ENCODE data around the gene MINPP1. TPM values are rescaled to one million over a fixed set of nuclear protein-coding genes. Genes with fewer than 3 reads are reported as not detected.
A peak's percentile ranks its signal among the peaks of the same experiment; 100 is the strongest.
"Not testable (repeated sequence)": the region's sequence is repeated elsewhere in the genome, so short reads cannot be mapped to it uniquely, and the experiment has no call there.

Gene MINPP1
- total RNA-seq, 5 donors from 2014 or later (not counting 1 experiment from before 2014, with no cell fraction given) = 2.9 to 9.6 (median 8.8) TPM

DNA sequence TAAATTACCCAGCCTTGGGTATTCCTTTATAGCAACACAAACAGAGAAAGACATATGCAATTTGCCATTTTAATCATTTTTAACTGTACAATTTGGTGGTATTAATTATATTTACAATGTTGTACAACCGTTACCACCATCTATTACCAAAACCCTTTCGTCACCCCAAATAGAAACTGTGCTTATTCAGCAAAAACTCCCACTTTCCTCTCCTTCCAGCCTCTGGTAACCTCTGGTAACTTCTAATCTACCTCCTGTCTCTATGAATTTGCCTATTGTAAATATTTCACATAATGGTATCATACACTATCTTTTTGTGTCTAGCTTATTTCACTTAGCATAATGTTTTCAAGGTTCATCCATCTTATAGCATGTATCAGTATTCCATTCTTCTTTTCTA, 12.2 kb upstream of the MINPP1 start:
- H3K36me3 ChIP-seq (ENCODE audit: control insufficient read depth in 2 of 2, extremely low read depth in 1 of 2, insufficient read depth in 1 of 2, low read length in 1 of 2); H3K27ac ChIP-seq (ENCODE audit: low read length); H3K9me3 ChIP-seq; CTCF ChIA-PET; ATAC-seq (replicated peaks in 1 of 4); DNase-seq; H3K27me3 ChIP-seq (replicated peaks in 1 of 2; ENCODE audit: control insufficient read depth in 2 of 2, extremely low read depth in 1 of 2, insufficient read depth in 2 of 2, low read length in 1 of 2); POLR2A ChIA-PET; H3K27me3 Mint-ChIP-seq; H3K36me3 Mint-ChIP-seq; H3K4me1 ChIP-seq (ENCODE audit: control insufficient read depth in 1 of 2, extremely low read depth in 1 of 2, insufficient read depth in 2 of 2, low read length in 2 of 2); H3K4me3 Mint-ChIP-seq; H3K27ac Mint-ChIP-seq; H3K4me3 ChIP-seq (ENCODE audit: control insufficient read depth in 1 of 2, extremely low read depth in 1 of 2, low read length in 1 of 2); H3K4me1 Mint-ChIP-seq; H3K9me3 Mint-ChIP-seq: not testable (repeated sequence)
- WGBS (ENCODE audit: insufficient coverage) = no CpG with 5 or more reads among the region's 2 CpGs

- H3K4me3 Mint-ChIP-seq; H3K9me3 ChIP-seq; H3K27ac Mint-ChIP-seq; H3K4me1 ChIP-seq (ENCODE audit: control insufficient read depth in 1 of 2, extremely low read depth in 1 of 2, insufficient read depth in 2 of 2, low read length in 2 of 2); ATAC-seq (replicated peaks in 1 of 4); CTCF ChIA-PET; H3K4me3 ChIP-seq (ENCODE audit: control insufficient read depth in 1 of 2, extremely low read depth in 1 of 2, low read length in 1 of 2); H3K27me3 ChIP-seq (replicated peaks in 1 of 2; ENCODE audit: control insufficient read depth in 2 of 2, extremely low read depth in 1 of 2, insufficient read depth in 2 of 2, low read length in 1 of 2); DNase-seq; H3K27ac ChIP-seq (ENCODE audit: low read length); H3K9me3 Mint-ChIP-seq; H3K36me3 ChIP-seq (ENCODE audit: control insufficient read depth in 2 of 2, extremely low read depth in 1 of 2, insufficient read depth in 1 of 2, low read length in 1 of 2); H3K36me3 Mint-ChIP-seq; H3K27me3 Mint-ChIP-seq; POLR2A ChIA-PET; H3K4me1 Mint-ChIP-seq: not testable (repeated sequence)
- whole genome bisulfite sequencing (ENCODE audit: insufficient coverage) = no CpG with 5 or more reads among the region's 5 CpGs
Measured at GRCh38 chr10:87495446-87495845, 9.2 kb upstream of the MINPP1 start.

GRCh38 chr10:87497386-87497785, 7.3 kb upstream of the MINPP1 start:
- H3K36me3 Mint-ChIP-seq; POLR2A ChIA-PET; H3K4me3 ChIP-seq (ENCODE audit: control insufficient read depth in 1 of 2, extremely low read depth in 1 of 2, low read length in 1 of 2); H3K4me1 ChIP-seq (ENCODE audit: control insufficient read depth in 1 of 2, extremely low read depth in 1 of 2, insufficient read depth in 2 of 2, low read length in 2 of 2); H3K27me3 ChIP-seq (replicated peaks in 1 of 2; ENCODE audit: control insufficient read depth in 2 of 2, extremely low read depth in 1 of 2, insufficient read depth in 2 of 2, low read length in 1 of 2); H3K36me3 ChIP-seq (ENCODE audit: control insufficient read depth in 2 of 2, extremely low read depth in 1 of 2, insufficient read depth in 1 of 2, low read length in 1 of 2); H3K27ac ChIP-seq (ENCODE audit: low read length); H3K9me3 Mint-ChIP-seq; H3K27ac Mint-ChIP-seq; H3K4me1 Mint-ChIP-seq; H3K4me3 Mint-ChIP-seq; H3K27me3 Mint-ChIP-seq; CTCF ChIA-PET; ATAC-seq (replicated peaks in 1 of 4); H3K9me3 ChIP-seq; DNase-seq: not testable (repeated sequence)
- WGBS (ENCODE audit: insufficient coverage) = no CpG with 5 or more reads among the region's 2 CpGs

- H3K9me3 Mint-ChIP-seq; H3K4me3 Mint-ChIP-seq; H3K4me1 Mint-ChIP-seq; H3K27me3 Mint-ChIP-seq; DNase-seq; H3K4me1 ChIP-seq (ENCODE audit: control insufficient read depth in 1 of 2, extremely low read depth in 1 of 2, insufficient read depth in 2 of 2, low read length in 2 of 2); CTCF ChIA-PET; H3K36me3 Mint-ChIP-seq; H3K36me3 ChIP-seq (ENCODE audit: control insufficient read depth in 2 of 2, extremely low read depth in 1 of 2, insufficient read depth in 1 of 2, low read length in 1 of 2); H3K9me3 ChIP-seq; H3K27me3 ChIP-seq (replicated peaks in 1 of 2; ENCODE audit: control insufficient read depth in 2 of 2, extremely low read depth in 1 of 2, insufficient read depth in 2 of 2, low read length in 1 of 2); H3K4me3 ChIP-seq (ENCODE audit: control insufficient read depth in 1 of 2, extremely low read depth in 1 of 2, low read length in 1 of 2); POLR2A ChIA-PET; ATAC-seq (replicated peaks in 1 of 4); H3K27ac ChIP-seq (ENCODE audit: low read length); H3K27ac Mint-ChIP-seq: not testable (repeated sequence)
- WGBS (ENCODE audit: insufficient coverage) = no CpG with 5 or more reads among the region's 4 CpGs
Measured at GRCh38 chr10:87498106-87498789, 6.4 kb upstream of the MINPP1 start.

DNA sequence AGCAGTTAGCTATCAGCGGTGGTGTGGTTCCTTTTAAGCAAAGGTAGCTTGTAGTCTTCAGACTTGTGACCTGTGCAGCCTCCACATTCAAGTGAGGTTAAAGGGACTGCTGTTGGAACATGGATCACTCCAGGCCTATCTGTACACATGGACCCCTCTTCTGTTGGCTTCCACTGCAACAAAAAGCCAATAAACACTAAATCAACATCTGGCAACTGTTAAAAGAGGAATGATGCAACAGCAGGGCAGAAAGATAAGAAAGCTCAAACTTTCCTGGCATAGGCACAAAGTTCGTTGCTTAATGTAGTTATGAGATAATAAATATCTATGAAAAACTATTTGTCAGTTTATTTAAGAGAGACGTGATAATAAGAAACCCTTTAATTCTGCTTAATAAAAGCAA, 4.0 kb upstream of the MINPP1 start:
- WGBS (ENCODE audit: insufficient coverage) = no CpG with 5 or more reads among the region's 3 CpGs
- peaks cover 7 to 12% (median 8%) of the 10 kb centered on the region in 3 donors for H3K4me1 Mint-ChIP-seq
- POLR2A ChIA-PET = no interaction called here

GRCh38 chr10:87503401-87503800, 1.3 kb upstream of the MINPP1 start:
- no peaks in the 10 kb centered on the region for H3K9me3 Mint-ChIP-seq
- Histone ChIP-seq H3K4me3 (ENCODE audit: control insufficient read depth in 1 of 2, extremely low read depth in 1 of 2, low read length in 1 of 2) (no peak overlapping the region), H3K27me3 (replicated peaks in 1 of 2; ENCODE audit: control insufficient read depth in 2 of 2, extremely low read depth in 1 of 2, insufficient read depth in 2 of 2, low read length in 1 of 2) (no peaks in the 10 kb centered on the region), H3K9me3 (no peaks in the 10 kb centered on the region), H3K36me3 (ENCODE audit: control insufficient read depth in 2 of 2, extremely low read depth in 1 of 2, insufficient read depth in 1 of 2, low read length in 1 of 2) (no peaks in the 10 kb centered on the region), H3K27ac (ENCODE audit: low read length) (no peak overlapping the region), H3K4me1 (ENCODE audit: control insufficient read depth in 1 of 2, extremely low read depth in 1 of 2, insufficient read depth in 2 of 2, low read length in 2 of 2) (peaks cover 11 to 12% of the 10 kb centered on the region in 2 experiments)
- CTCF ChIA-PET = interaction anchor here (0.6 to 0.7 kb wide), 2 partner anchors 154 to 516 kb away, joined by 3 read pairs; no protein-coding TSS in a partner anchor
- H3K27ac Mint-ChIP-seq = no peak overlapping the region
- H3K4me3 Mint-ChIP-seq = peak overlapping the region; percentile 25 to 96 (median 93)
- 100% methylated on average over 3 of the region's 8 CpGs for WGBS (ENCODE audit: insufficient coverage)
- POLR2A ChIA-PET = no interaction called here
- ATAC-seq (replicated peaks in 1 of 4) = no peak
- H3K27me3 Mint-ChIP-seq = no peaks in the 10 kb centered on the region
- H3K36me3 Mint-ChIP-seq = no peaks in the 10 kb centered on the region
- H3K4me1 Mint-ChIP-seq = peaks cover 24 to 33% (median 31%) of the 10 kb centered on the region in 3 donors
- no peak for DNase-seq

More for the DNA sequence above, 4.0 kb upstream of the MINPP1 start:
- Mint-ChIP-seq H3K27me3 (peaks cover 7 to 8% of the 10 kb centered on the region in 2 donors), H3K27ac (no peak overlapping the region), H3K4me3 (no peak overlapping the region), H3K9me3 (no peaks in the 10 kb centered on the region), H3K36me3 (no peaks in the 10 kb centered on the region)
- no peak overlapping the region for H3K27ac ChIP-seq (ENCODE audit: low read length)
- no peak overlapping the region for H3K4me3 ChIP-seq (ENCODE audit: control insufficient read depth in 1 of 2, extremely low read depth in 1 of 2, low read length in 1 of 2)
- peaks cover 0 to 4% of the 10 kb centered on the region in 2 experiments for H3K27me3 ChIP-seq (replicated peaks in 1 of 2; ENCODE audit: control insufficient read depth in 2 of 2, extremely low read depth in 1 of 2, insufficient read depth in 2 of 2, low read length in 1 of 2)
- no peaks in the 10 kb centered on the region for H3K9me3 ChIP-seq
- no peaks in the 10 kb centered on the region for H3K36me3 ChIP-seq (ENCODE audit: control insufficient read depth in 2 of 2, extremely low read depth in 1 of 2, insufficient read depth in 1 of 2, low read length in 1 of 2)
- H3K4me1 ChIP-seq (ENCODE audit: control insufficient read depth in 1 of 2, extremely low read depth in 1 of 2, insufficient read depth in 2 of 2, low read length in 2 of 2) = peaks cover under 1 to 7% of the 10 kb centered on the region in 2 experiments
- ATAC-seq (replicated peaks in 1 of 4) = no peak
- CTCF ChIA-PET = no interaction called here
- DNase-seq = no peak
